ENCODE measurements around the gene SLCO4A1.

SLCO4A1 gene

DNA sequence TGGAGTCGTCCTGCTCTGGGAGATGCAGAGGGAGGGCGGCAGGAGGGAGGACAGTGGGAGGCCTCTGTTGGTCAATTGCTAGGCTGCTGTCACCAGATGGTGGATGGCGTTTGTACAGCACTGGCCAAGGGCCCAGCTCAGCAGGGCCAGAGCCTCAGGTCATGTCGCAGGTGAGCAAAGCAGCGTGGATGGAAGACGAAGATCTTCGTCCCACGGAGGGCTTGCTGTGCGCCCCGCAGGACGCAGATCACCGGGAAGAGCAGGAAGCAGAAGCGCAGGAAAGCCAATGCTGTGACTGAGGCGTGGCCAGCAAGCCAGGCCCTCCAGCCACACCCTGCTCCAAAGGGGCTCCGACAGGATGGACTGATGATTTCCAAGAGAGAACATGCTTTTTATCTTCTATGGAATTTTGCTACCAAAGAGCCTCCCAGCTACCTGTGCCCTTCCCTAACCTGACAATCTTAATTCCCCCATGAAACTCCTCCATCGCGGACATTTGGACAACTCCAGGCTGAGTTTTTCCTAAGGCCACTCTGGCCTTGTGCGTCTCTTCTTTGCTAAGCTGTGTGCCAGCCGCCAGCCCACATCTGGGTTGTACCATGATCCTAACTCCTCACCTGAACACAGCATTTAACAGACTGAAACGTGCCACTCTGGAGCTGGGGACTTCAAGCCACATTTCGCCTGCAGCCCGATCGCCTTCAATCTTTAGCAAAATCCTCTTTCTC lies 3.5 kb upstream of the SLCO4A1 start:
- ATAC-seq: no peak
- TF ChIP-seq ISL1 (CRISPR knock-in tag; IDR thresholded peaks at IDR 0.05): no peak
- TF ChIP-seq ZFP30 (CRISPR knock-in tag; IDR thresholded peaks at IDR 0.05): no peak
- no peak for TF ChIP-seq ZNF565 (CRISPR knock-in tag; conservative IDR thresholded peaks at IDR 0.05; ENCODE audit: low read depth)
- TF ChIP-seq CSRNP3 (CRISPR knock-in tag; IDR thresholded peaks at IDR 0.05): no peak
- no peak for TF ChIP-seq TCF4 (CRISPR knock-in tag; IDR thresholded peaks at IDR 0.05; ENCODE audit: borderline replicate concordance)
- TF ChIP-seq PPARA (CRISPR knock-in tag; IDR thresholded peaks at IDR 0.05; ENCODE audit: borderline replicate concordance): no peak
- TF ChIP-seq ZNF8 (CRISPR knock-in tag; IDR thresholded peaks at IDR 0.05): no peak
- TF ChIP-seq ESRRG (CRISPR knock-in tag; IDR thresholded peaks at IDR 0.05): no peak
- no peak for TF ChIP-seq RARB (CRISPR knock-in tag; IDR thresholded peaks at IDR 0.05)
- no peak for TF ChIP-seq GLIS3 (CRISPR knock-in tag; IDR thresholded peaks at IDR 0.05)
- TF ChIP-seq CREB5 (CRISPR knock-in tag; IDR thresholded peaks at IDR 0.05; ENCODE audit: low read depth): no peak
- TF ChIP-seq BACH2 (CRISPR knock-in tag; IDR thresholded peaks at IDR 0.05; ENCODE audit: borderline replicate concordance): no peak
- TF ChIP-seq CSDC2 (CRISPR knock-in tag; IDR thresholded peaks at IDR 0.05): no peak

GRCh38 chr20:62639765-62640164 lies 2.5 kb upstream of the SLCO4A1 start:
- no peak for ATAC-seq
- TF ChIP-seq, protein P1, sequence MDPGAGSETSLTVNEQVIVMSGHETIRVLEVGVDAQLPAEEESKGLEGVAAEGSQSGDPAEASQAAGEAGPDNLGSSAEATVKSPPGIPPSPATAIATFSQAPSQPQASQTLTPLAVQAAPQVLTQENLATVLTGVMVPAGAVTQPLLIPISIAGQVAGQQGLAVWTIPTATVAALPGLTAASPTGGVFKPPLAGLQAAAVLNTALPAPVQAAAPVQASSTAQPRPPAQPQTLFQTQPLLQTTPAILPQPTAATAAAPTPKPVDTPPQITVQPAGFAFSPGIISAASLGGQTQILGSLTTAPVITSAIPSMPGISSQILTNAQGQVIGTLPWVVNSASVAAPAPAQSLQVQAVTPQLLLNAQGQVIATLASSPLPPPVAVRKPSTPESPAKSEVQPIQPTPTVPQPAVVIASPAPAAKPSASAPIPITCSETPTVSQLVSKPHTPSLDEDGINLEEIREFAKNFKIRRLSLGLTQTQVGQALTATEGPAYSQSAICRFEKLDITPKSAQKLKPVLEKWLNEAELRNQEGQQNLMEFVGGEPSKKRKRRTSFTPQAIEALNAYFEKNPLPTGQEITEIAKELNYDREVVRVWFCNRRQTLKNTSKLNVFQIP (CRISPR knock-in tag; IDR thresholded peaks at IDR 0.05; ENCODE audit: borderline replicate concordance, low read depth): no peak
- TF ChIP-seq TOX (CRISPR knock-in tag; IDR thresholded peaks at IDR 0.05; ENCODE audit: borderline replicate concordance) (no peak), OSR1 (CRISPR knock-in tag; IDR thresholded peaks at IDR 0.05) (no peak), ZNF8 (CRISPR knock-in tag; IDR thresholded peaks at IDR 0.05) (no peak), GLIS3 (CRISPR knock-in tag; IDR thresholded peaks at IDR 0.05) (no peak), BACH2 (CRISPR knock-in tag; IDR thresholded peaks at IDR 0.05; ENCODE audit: borderline replicate concordance) (no peak), ZC3H10 (CRISPR knock-in tag; IDR thresholded peaks at IDR 0.05) (no peak), ZNF565 (CRISPR knock-in tag; conservative IDR thresholded peaks at IDR 0.05; ENCODE audit: low read depth) (no peak)

DNA sequence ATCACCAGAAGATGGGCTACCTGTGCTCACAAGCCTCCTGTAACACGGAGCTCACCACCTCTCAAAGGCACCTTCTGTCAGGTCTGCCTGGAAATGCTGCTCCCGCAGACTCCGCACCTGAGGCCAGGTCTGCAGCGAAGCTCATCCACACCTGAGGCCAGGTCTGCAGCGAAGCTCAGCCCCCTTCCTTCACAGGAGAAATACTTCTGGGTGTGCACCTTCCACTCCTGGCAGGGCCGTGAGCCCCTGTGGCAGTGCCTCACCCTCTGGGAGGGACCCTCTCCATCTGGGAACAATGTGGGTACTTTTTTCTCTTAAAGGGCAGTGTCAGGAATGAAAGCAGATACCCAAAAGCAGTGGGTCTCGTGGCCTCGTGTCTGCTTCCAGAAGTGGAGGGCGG lies 1.4 kb upstream of the SLCO4A1 start:
- TF ChIP-seq, protein P2, sequence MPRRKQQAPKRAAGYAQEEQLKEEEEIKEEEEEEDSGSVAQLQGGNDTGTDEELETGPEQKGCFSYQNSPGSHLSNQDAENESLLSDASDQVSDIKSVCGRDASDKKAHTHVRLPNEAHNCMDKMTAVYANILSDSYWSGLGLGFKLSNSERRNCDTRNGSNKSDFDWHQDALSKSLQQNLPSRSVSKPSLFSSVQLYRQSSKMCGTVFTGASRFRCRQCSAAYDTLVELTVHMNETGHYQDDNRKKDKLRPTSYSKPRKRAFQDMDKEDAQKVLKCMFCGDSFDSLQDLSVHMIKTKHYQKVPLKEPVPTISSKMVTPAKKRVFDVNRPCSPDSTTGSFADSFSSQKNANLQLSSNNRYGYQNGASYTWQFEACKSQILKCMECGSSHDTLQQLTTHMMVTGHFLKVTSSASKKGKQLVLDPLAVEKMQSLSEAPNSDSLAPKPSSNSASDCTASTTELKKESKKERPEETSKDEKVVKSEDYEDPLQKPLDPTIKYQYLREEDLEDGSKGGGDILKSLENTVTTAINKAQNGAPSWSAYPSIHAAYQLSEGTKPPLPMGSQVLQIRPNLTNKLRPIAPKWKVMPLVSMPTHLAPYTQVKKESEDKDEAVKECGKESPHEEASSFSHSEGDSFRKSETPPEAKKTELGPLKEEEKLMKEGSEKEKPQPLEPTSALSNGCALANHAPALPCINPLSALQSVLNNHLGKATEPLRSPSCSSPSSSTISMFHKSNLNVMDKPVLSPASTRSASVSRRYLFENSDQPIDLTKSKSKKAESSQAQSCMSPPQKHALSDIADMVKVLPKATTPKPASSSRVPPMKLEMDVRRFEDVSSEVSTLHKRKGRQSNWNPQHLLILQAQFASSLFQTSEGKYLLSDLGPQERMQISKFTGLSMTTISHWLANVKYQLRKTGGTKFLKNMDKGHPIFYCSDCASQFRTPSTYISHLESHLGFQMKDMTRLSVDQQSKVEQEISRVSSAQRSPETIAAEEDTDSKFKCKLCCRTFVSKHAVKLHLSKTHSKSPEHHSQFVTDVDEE (CRISPR knock-in tag; IDR thresholded peaks at IDR 0.05): no peak
- no peak for TF ChIP-seq RARB (CRISPR knock-in tag; IDR thresholded peaks at IDR 0.05)
- TF ChIP-seq TCF4 (CRISPR knock-in tag; IDR thresholded peaks at IDR 0.05; ENCODE audit: borderline replicate concordance): no peak
- no peak for TF ChIP-seq ISL1 (CRISPR knock-in tag; IDR thresholded peaks at IDR 0.05)
- TF ChIP-seq, protein P1 (CRISPR knock-in tag; IDR thresholded peaks at IDR 0.05; ENCODE audit: borderline replicate concordance, low read depth): no peak
- no peak for TF ChIP-seq ARNTL (CRISPR knock-in tag; IDR thresholded peaks at IDR 0.05; ENCODE audit: borderline replicate concordance, low read depth)
- TF ChIP-seq ZNF565 (CRISPR knock-in tag; conservative IDR thresholded peaks at IDR 0.05; ENCODE audit: low read depth): no peak
- TF ChIP-seq SNAI2 (CRISPR knock-in tag; IDR thresholded peaks at IDR 0.05): no peak
- no peak for TF ChIP-seq ZFP30 (CRISPR knock-in tag; IDR thresholded peaks at IDR 0.05)
- TF ChIP-seq GLIS3 (CRISPR knock-in tag; IDR thresholded peaks at IDR 0.05): no peak
- no peak for ATAC-seq
